ENCODE measurements around the gene SUSD5.
"Not testable (repeated sequence)": the region's sequence is repeated elsewhere in the genome, so short reads cannot be mapped to it uniquely, and the experiment has no call there.

The SUSD5 gene

GRCh38 chr3:33146791-33147445 lies 71.7 kb downstream of the SUSD5 start:
- DNase-seq: no peak

GRCh38 chr3:33145901-33146580 lies 72.6 kb downstream of the SUSD5 start:
- no peak for DNase-seq

- DNase-seq: no peak
These were observed 73.2 kb downstream of the SUSD5 start for GRCh38 chr3:33145221-33145900.

- no peak for DNase-seq
These were observed 74.2 kb downstream of the SUSD5 start for GRCh38 chr3:33144433-33144832.

GRCh38 chr3:33141006-33141405 lies 77.6 kb downstream of the SUSD5 start:
- DNase-seq: no peak

GRCh38 chr3:33139996-33140395 lies 78.6 kb downstream of the SUSD5 start:
- no peak for DNase-seq

- not testable (repeated sequence) for DNase-seq
These were observed 79.5 kb downstream of the SUSD5 start for GRCh38 chr3:33139006-33139623.

- no peak for DNase-seq
These were observed 80.9 kb downstream of the SUSD5 start for GRCh38 chr3:33137691-33138090.

- DNase-seq: no peak
These were observed 84.5 kb downstream of the SUSD5 start for GRCh38 chr3:33134026-33134625.

- no peak for DNase-seq
These were observed 86.6 kb downstream of the SUSD5 start for GRCh38 chr3:33132019-33132360.

- no peak for DNase-seq
These were observed 87.1 kb downstream of the SUSD5 start for GRCh38 chr3:33131331-33132018.

- DNase-seq: no peak
These were observed 88.5 kb downstream of the SUSD5 start for GRCh38 chr3:33130144-33130543.

GRCh38 chr3:33128706-33129105 lies 89.9 kb downstream of the SUSD5 start:
- DNase-seq: no peak

GRCh38 chr3:33125840-33126239 lies 92.8 kb downstream of the SUSD5 start:
- no peak for DNase-seq

GRCh38 chr3:33124638-33125037 lies 94.0 kb downstream of the SUSD5 start:
- no peak for DNase-seq

- no peak for DNase-seq
These were observed 95.6 kb downstream of the SUSD5 start for GRCh38 chr3:33122991-33123390.

- DNase-seq: no peak
These were observed 98.7 kb downstream of the SUSD5 start for GRCh38 chr3:33119891-33120290.

- DNase-seq: no peak
These were observed 101.1 kb downstream of the SUSD5 start for GRCh38 chr3:33117461-33117860.

- DNase-seq: no peak
These were observed 103.4 kb downstream of the SUSD5 start for GRCh38 chr3:33115024-33115768.

- DNase-seq: no peak
These were observed 104.0 kb downstream of the SUSD5 start for GRCh38 chr3:33114622-33115023.

GRCh38 chr3:33113772-33114621 lies 104.6 kb downstream of the SUSD5 start, which contains the start of gene CRTAP:
CRTAP (plus strand) TSS chr3:33114014; CDS start chr3:33114078, 64 bp downstream.
- DNase-seq: peak; percentile 86

Data from activated CD4-positive, CD25-positive, alpha-beta regulatory T cell treated with anti-CD3 and anti-CD28 coated beads, Interleukin-2, amount 50 U/mL, for 72 hours (primary cell).